GM21390 (cell line): ENCODE measurements around the gene C11orf24.

Experiments used
- ATAC-seq: cut with Tn5 transposase; IDR thresholded peaks from one replicate; pipeline ENCODE4 v1.9.1; 2021; ENCODE audit not compliant: unreplicated experiment

Gene C11orf24

GRCh38 chr11:68211546-68211945 is 60.2 kb downstream of the C11orf24 start:
- ATAC-seq = no peak
